Hepatocyte (in vitro differentiated cells): ENCODE results near the gene MCAT.

Experiments used
- CTCF ChIP-seq: fragments of 200-600 bp; sonication (generic); IDR thresholded peaks from 2 replicates; pipeline ENCODE4 v1.5.1; 2016; ENCODE audit warnings: antibody characterized with exemption, mild to moderate bottlenecking; ENCODE audit not compliant: poor library complexity
- EZH2 ChIP-seq: fragments of 200-600 bp; sonication (generic); IDR thresholded peaks from 2 replicates; pipeline ENCODE4 v1.6.1; 2016; ENCODE audit warnings: antibody characterized with exemption, mild to moderate bottlenecking, borderline replicate concordance
- EZH2phosphoT487 ChIP-seq: fragments of 200-600 bp; sonication (generic); IDR thresholded peaks from one replicate; pipeline ENCODE4 v1.6.1; 2018; ENCODE audit warnings: antibody characterized with exemption, mild to moderate bottlenecking, low read depth, moderate library complexity; ENCODE audit not compliant: unreplicated experiment, severe bottlenecking

DNA sequence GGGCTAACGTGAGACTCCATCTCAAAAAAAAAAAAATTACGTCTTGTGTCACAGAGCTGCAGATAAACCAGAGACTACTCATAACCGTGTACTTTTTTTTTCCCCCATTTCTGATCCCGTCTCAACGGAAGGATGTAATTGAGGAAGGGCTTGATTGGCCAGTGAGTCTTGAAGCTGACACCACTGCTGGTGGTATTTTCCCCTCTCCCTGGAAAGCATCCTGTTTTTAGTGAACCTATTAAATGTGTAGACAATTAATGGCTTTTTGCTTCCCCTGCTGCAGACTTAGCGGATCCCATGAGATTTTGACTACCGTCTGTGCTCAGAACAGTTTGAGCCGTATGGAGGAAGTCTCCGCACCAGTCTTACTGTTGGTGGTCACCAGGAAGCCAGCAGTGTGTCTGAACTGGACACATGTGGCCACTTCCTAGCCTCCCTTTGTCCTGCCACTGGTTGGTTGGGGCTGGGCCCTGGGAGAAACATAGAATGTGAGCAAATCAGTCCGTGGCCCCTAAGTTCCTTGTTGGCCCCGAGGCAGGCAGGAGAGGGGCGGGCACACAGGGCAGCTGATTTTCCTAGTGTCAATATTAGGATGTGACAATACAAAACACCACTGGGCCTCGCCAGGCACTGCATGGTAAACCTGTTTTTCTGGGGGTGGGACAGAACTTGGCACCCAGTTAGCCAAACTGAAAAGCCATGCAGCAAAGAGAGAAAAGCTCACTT lies 29.5 kb downstream of the MCAT start:
- TF ChIP-seq CTCF: no peak
- no peak for TF ChIP-seq EZH2
- no peak for TF ChIP-seq EZH2phosphoT487
